Dermis microvascular lymphatic vessel endothelial cell (primary cell): Measurements from ENCODE around the gene XIST. TPM values are rescaled to one million over a fixed set of nuclear protein-coding genes. Genes with fewer than 3 reads are reported as not detected.
"Not testable (repeated sequence)": the region's sequence is repeated elsewhere in the genome, so short reads cannot be mapped to it uniquely, and the experiment has no call there.

Source experiments
- DNase-seq, 2 donors: peaks; one replicate each; pipeline versions ENCODE4 v3.0.0 to v3.0.0-alpha.2; 2010; ENCODE audit warnings: low read depth in 2 of 2
- total RNA-seq: library from RNA; depleted of rRNA; stranded (reverse); fragments of >200 nt; gene quantifications from 2 replicates; pipeline ENCODE4 v1.2.1, GENCODE V29; 2014

XIST gene
- total RNA-seq, 1 donor from 2014 or later: 33.6 TPM

GRCh38 chrX:73817393-73818199 is 34.9 kb downstream of the XIST start:
- DNase-seq: no peak

- DNase-seq: no peak
Measured at GRCh38 chrX:73812256-73812655, 40.3 kb downstream of the XIST start.

GRCh38 chrX:73804109-73804508 is 48.4 kb downstream of the XIST start:
- not testable (repeated sequence) for DNase-seq

GRCh38 chrX:73799888-73800287 is 52.6 kb downstream of the XIST start:
- no peak for DNase-seq

- not testable (repeated sequence) for DNase-seq
Measured at GRCh38 chrX:73792511-73792910, 60.0 kb downstream of the XIST start.

GRCh38 chrX:73785493-73785892 is 67.0 kb downstream of the XIST start:
- DNase-seq: no peak
